Keratinocyte (primary cell): ENCODE data around the gene C19orf25.

Experiments
- EZH2 ChIP-seq: IDR thresholded peaks from one replicate; pipeline ENCODE4 v1.6.1; 2012; ENCODE audit warnings: inconsistent platforms, mild to moderate bottlenecking, low read length, moderate library complexity
- TF ChIP-seq, protein P1 (sequence below), 3 experiments: IDR thresholded peaks in 1 of 3; conservative IDR thresholded peaks in 1 of 3; optimal IDR thresholded peaks in 1 of 3; 2 replicates in 2 of 3; 3 replicates in 1 of 3; pipeline versions ENCODE3 to v1.5.1; 2011; ENCODE audit warnings: low read length in 3 of 3, mild to moderate bottlenecking in 3 of 3, moderate library complexity in 2 of 3, control low read depth in 1 of 3, inconsistent platforms in 1 of 3; ENCODE audit not compliant: insufficient read depth in 2 of 3; ENCODE audit errors: extremely low read depth in 1 of 3

DNA sequence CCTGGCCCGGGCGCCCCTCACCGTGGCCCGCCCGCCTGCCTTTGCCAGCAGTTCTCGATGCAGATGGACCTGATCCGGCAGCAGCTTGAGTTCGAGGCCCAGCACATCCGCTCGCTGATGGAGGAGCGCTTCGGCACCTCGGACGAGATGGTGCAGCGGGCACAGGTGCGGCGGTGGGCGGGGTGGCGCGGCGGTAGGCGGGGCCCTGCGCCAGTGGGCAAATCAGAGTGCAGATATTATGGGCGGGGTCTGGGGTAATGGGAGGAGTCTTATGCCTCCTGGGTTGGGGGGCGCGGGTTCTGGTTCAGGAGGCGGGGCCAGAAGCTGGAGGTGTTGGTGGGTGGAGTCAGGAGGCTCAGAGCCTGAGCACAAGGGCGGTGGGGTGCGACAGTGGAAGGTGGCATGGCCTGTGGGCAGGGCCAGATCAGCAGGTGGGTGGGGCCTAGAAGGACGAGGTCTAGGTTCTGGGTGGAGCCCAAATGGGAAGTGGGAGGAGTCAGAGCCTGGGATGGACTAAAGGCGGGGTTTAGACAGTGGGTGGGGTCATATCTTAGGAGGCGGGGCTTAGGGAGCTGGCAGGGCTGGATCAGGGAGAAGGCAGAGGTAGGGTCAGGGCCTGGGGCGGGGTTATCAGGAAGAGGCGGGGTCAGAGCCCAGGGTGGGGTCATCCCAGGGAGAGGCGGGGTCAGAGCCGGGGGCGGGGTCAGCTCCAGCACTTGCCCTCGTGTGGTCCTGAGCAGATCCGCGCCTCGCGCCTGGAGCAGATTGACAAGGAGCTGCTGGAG lies 23.5 kb downstream of the C19orf25 start:
- TF ChIP-seq, protein P1, sequence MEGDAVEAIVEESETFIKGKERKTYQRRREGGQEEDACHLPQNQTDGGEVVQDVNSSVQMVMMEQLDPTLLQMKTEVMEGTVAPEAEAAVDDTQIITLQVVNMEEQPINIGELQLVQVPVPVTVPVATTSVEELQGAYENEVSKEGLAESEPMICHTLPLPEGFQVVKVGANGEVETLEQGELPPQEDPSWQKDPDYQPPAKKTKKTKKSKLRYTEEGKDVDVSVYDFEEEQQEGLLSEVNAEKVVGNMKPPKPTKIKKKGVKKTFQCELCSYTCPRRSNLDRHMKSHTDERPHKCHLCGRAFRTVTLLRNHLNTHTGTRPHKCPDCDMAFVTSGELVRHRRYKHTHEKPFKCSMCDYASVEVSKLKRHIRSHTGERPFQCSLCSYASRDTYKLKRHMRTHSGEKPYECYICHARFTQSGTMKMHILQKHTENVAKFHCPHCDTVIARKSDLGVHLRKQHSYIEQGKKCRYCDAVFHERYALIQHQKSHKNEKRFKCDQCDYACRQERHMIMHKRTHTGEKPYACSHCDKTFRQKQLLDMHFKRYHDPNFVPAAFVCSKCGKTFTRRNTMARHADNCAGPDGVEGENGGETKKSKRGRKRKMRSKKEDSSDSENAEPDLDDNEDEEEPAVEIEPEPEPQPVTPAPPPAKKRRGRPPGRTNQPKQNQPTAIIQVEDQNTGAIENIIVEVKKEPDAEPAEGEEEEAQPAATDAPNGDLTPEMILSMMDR (optimal IDR thresholded peaks at IDR 0.05 in 1 of 3, IDR thresholded peaks at IDR 0.05 in 1 of 3, conservative IDR thresholded peaks at IDR 0.05 in 1 of 3; ENCODE audit: extremely low read depth in 1 of 3, insufficient read depth in 2 of 3, low read length in 3 of 3): no peak
- no peak for TF ChIP-seq EZH2
